ES-I3 (cell line): Measurements from ENCODE around the gene CDH2.

Experiments
- H3K36me3 ChIP-seq: 2 replicates; pipeline ENCODE4 v1.6.1; 2013; ENCODE audit warnings: mild to moderate bottlenecking, low read length, control low read depth, moderate library complexity; ENCODE audit not compliant: insufficient read depth
- H3K4me1 ChIP-seq: 2 replicates; pipeline ENCODE4 v1.6.1; 2013; ENCODE audit warnings: mild to moderate bottlenecking, control low read depth, low read length; ENCODE audit not compliant: insufficient read depth
- H3K9ac ChIP-seq: 2 replicates; pipeline ENCODE4 v1.6.1; 2013; ENCODE audit warnings: low read depth, mild to moderate bottlenecking, low read length, moderate library complexity
- H3K9me3 ChIP-seq: 2 replicates; pipeline ENCODE4 v1.6.1; 2013; ENCODE audit warnings: mild to moderate bottlenecking, low read length, moderate library complexity; ENCODE audit not compliant: control insufficient read depth, insufficient read depth

The CDH2 gene

DNA sequence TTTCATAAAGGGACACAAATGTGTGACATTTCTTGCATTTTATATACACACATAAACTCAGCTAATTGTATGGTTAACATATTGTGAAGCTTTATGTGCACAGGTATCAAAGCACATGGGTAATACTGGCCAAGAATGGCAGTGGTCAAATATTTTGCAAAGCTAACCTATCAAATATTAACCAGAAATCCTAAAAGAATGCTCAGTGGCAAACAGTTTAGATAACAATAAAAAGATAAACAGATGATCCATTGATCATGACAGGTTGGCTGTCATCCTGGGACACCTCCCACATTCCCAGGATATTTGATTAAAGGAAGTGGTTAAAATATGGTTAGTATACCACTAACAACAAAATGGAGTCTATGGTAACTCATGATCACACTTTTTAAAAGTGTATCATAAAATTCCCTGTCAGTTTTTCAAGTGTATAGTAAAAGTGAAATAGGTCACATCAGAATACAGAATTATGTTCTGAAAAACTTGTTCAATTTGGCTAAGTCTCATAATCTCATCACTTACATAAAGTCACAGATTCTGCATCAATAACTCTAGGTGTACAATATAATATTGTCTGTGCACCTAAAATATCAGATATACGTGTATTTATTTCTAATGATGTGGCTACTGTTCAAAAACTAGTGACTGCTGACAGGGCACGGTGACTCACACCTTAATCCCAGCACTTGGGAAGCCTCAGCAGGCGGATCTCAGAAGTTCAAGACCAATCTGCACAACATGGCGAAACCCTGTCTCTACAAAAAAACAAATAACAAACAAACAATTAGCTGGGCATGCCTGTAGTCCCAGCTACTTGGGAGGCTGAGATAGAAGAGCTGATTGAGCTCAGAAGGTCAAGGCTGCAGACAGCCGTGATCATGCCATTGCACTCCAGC is 48.9 kb downstream of the CDH2 start:
- peaks cover 33% of the 10 kb centered on the region for H3K4me1 ChIP-seq
- H3K9me3 ChIP-seq = no peaks in the 10 kb centered on the region
- H3K36me3 ChIP-seq = no peaks in the 10 kb centered on the region
- H3K9ac ChIP-seq = no peak overlapping the region

DNA sequence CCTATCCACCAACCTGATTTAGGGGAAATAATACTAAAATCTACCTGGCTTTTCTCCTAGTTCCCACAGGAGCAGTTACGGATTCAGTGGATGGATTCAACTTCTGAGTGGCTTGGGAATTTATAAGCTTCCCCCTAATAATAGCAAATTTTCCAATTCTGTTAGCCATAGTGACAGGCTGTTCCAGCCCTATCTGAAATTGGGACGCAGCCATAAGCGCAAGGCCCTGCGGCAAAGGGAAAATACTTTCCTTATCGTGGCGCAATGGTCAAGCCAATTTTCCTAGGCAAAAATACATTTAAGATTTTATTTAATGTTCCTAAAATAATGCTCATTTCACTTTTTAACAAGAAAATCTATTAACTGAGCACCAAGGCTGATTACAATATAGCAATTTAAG is 49.7 kb downstream of the CDH2 start:
- Histone ChIP-seq H3K4me1 (peaks cover 27% of the 10 kb centered on the region), H3K9me3 (no peaks in the 10 kb centered on the region), H3K36me3 (no peaks in the 10 kb centered on the region), H3K9ac (no peak overlapping the region)

DNA sequence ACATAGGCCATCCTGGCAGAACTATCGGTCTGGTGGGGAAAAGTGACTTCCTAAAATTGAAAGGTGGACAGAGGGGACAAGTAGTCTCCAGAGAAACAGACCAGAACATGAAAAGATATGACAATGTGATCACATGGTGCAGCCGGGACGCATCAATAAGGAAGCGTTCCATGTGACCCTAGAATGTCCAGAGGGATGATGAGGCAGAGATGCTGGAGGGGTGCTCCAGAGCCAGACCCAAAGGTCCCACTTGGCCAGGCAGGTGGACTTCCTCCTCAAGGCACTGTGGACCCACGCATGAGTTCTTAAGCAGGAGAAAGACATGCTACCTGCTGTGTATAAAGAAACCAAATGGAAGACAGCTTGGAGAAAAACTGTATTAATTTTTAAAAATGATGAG is 50.2 kb downstream of the CDH2 start:
- Histone ChIP-seq H3K36me3 (no peaks in the 10 kb centered on the region), H3K9ac (no peak overlapping the region), H3K9me3 (no peaks in the 10 kb centered on the region), H3K4me1 (peaks cover 27% of the 10 kb centered on the region)

DNA sequence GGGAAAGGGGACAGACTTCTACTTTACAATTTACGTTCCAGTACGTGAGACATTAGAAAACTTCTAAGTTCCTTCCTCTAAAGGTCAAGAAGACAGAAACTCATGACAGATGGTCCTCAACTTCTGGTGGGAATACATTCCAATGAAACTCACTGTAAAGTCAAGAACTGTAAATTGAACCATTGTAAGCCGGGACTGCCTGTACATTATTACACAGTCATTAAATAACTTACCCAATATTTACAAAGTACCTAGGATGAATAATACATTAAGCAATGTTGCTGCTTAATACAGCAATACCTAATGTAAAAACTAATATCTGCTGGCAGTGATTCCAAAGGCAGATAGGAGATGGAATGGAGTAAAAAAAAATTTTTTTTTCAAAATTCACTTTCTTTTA is 51.9 kb downstream of the CDH2 start:
- Histone ChIP-seq H3K9ac (no peak overlapping the region), H3K4me1 (peaks cover 23% of the 10 kb centered on the region), H3K36me3 (no peaks in the 10 kb centered on the region), H3K9me3 (no peaks in the 10 kb centered on the region)

DNA sequence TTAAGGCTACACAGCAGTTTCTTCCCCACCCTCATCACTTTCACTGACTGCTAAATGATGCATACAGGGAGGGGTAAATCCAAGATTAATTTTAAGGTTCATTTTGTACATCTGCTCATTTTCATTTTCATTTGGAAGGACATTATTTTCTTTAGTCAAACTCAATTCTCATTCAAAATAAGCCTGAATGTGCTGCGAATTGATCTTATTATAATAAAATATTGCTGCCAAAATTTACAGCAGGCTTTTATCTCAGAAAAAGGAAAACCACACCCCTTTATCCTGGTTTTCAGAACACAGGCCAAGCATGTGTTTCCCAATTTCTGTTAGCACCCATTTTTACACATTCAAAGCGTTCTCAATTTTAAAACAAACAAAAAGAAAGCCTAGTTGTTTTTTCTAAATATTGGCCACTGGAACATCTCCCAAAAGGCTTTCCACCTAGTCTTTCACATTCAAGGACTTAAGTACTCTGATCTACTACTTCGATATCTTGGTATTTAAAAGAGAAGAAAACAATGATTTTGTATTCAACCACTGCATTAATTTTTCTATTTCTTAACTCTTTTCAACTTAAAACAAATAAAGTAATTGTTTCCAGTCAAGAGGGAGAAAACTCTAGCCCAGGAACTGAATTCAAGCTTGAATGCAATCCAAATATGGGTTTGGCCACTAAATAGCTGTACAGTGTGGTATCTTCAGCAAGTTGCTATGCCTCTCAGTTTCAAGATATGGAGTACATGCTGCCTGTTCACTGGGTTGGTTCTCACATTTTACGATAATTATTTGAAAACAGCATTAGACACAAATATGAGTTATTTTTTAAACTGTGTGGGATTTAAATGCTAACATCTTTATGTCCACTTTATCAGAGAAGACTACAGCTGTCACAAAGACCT is 52.5 kb downstream of the CDH2 start:
- Histone ChIP-seq H3K9me3 (no peaks in the 10 kb centered on the region), H3K36me3 (no peaks in the 10 kb centered on the region), H3K9ac (no peak overlapping the region), H3K4me1 (peaks cover 20% of the 10 kb centered on the region)

DNA sequence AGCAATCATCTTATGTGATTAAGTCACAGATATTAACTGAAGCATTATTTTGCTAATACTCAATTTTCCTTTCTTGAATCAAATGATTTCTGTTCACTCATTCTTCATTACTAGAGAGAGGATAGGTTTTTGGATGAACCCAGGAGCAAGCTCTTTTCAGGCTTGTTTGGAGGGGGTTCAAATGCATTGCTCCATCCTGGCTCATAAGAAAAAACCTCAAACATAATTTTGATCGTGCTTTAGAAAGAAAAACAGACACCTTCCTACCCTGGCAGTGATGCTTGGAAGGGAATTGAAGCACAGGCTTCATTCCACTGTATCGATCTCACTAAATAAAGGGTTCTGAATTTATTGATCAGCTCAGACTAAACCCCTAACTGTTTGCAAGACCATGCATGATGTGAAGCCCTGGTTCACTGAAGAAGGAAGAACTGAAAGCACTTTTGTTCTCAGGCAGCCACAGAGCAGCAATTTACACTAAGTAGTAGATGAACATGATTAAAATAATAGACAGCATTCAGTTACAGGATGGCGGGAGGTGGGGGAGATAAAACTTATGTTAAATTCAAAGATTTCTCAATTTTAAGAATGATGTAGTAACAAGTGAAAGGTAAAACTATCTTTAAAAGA is 53.4 kb downstream of the CDH2 start:
- no peak overlapping the region for H3K9ac ChIP-seq
- no peaks in the 10 kb centered on the region for H3K36me3 ChIP-seq
- peaks cover 17% of the 10 kb centered on the region for H3K4me1 ChIP-seq
- H3K9me3 ChIP-seq = no peaks in the 10 kb centered on the region

DNA sequence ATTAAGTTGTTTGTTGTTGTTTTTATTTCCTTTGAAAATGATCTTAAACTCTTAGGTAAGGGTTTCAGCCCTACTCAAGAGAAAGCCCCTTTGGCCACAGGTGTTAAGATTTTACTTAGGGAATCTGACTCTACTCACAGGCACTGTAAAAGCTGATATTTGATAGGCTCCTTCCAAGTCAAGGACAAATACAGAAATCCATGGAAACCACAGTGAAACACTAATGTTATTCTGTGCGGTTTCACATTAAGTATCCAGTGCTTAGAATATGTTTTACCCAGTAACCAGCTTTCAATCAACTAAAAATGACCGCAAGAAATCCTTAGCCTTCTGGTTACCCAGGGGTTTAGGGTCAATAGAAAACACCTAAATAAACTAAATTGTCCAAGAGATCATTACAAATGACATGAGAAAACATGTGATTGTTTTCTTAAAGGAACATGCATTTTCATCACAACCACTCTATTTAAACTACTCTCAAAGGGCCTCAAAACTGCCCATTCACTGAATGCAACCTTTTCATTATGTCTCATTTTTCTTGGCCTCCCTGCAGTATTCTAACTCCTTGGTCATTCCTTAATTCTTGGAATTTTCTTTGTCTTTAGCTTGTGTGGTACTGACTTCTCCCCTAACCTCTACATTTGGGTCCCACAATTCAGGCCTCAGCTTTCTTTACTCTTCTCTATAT is 56.0 kb downstream of the CDH2 start:
- H3K36me3 ChIP-seq = no peaks in the 10 kb centered on the region
- H3K9me3 ChIP-seq = no peaks in the 10 kb centered on the region
- H3K4me1 ChIP-seq = peaks cover 14% of the 10 kb centered on the region; the same call in 1 of the 2 replicates
- H3K9ac ChIP-seq = no peak overlapping the region

DNA sequence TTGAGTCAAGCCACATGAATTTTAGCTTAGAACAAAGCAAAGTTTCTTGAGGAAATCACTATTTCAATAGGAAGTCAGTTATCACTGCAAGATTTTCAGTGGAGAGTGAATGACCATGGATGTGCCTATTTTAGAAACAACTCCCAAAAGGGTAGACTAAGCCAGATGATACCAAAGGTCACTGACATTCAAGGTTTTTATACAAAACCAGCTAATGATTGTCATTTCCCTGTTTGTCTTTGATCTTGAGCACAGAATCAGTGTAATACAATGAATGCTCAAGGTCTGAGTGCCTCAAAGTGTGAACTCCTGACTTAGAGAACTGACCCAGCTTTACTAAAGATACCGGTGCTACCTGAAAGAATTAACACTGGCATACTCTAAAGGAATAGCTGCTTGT is 60.5 kb downstream of the CDH2 start:
- H3K9ac ChIP-seq = no peak overlapping the region
- no peaks in the 10 kb centered on the region for H3K9me3 ChIP-seq
- peaks cover 23% of the 10 kb centered on the region for H3K4me1 ChIP-seq
- H3K36me3 ChIP-seq = no peaks in the 10 kb centered on the region

DNA sequence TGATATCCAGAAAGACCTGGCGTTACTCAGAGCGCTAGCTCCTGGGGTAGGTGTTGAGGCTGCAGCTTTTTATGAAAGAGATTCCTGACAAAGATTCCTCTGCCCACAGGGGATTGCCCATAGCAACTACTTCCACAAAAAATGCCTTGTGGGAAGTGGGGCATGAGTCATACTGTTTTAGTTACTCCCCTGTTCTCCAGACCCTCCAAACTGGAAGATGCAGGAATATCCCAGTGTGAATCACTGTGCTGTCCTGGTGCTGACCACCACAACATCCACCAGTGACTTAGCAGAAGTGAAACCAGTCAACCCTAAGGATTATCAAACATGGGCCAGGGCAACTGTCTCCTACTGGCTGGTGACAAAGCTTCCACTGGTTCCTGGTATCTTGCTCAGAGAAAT is 61.8 kb downstream of the CDH2 start:
- no peaks in the 10 kb centered on the region for H3K36me3 ChIP-seq
- H3K4me1 ChIP-seq = peaks cover 36% of the 10 kb centered on the region
- no peak overlapping the region for H3K9ac ChIP-seq
- H3K9me3 ChIP-seq = no peaks in the 10 kb centered on the region

DNA sequence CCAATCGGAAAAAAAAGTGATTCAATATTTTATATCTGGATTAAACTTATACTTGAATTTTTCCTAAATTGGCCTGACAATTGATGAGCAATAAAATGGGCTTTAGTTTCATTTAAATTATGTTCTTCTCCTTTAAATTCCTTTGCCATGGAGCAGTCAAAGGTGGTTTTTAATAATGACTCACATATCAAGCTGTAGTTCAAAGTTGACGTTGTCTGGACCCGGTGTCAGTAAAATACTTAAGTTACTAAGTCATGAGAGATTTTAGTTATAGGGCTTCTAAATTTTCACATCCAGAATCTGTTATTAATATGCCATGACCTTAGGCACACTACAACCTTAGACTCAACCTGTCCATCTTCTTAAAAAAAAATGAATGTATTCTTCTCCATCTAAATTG is 62.5 kb downstream of the CDH2 start:
- no peaks in the 10 kb centered on the region for H3K9me3 ChIP-seq
- H3K4me1 ChIP-seq = peaks cover 43% of the 10 kb centered on the region
- H3K36me3 ChIP-seq = no peaks in the 10 kb centered on the region
- H3K9ac ChIP-seq = no peak overlapping the region

DNA sequence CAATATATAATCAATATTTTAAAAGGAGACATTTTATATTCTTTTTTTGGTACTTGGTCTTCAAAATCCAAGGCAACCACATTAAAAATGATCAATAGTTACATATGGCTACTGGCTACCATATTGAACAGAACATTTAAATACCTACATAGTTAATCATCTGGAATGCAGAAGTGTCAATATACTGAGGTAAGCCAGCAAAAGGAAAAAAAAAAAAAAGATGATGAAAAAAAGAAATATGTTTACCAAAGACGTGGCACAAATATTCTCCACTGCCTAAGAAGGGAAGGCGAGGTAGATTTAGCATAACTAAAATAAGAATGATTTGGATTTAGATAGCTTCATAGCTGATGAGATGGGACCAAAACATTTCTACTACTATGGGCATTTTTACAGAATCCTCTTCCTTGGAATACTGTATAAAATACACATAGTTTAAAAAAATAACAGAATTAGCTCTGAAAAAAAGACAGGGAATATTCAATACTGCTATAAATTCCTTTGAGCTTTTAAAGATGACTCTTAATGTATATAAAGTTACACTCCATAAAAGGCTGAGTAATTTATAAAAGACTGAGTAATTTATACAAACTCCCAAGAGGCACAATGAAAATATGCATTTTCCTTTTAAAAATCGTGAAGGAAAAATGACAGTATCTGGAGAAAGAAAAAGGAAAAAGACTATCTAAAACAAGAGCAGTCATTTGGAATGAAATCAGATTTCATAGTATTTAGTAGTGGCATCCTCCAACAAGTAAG is 63.5 kb downstream of the CDH2 start:
- Histone ChIP-seq H3K9ac (no peak overlapping the region), H3K4me1 (peaks cover 51% of the 10 kb centered on the region), H3K36me3 (no peaks in the 10 kb centered on the region), H3K9me3 (no peaks in the 10 kb centered on the region)

DNA sequence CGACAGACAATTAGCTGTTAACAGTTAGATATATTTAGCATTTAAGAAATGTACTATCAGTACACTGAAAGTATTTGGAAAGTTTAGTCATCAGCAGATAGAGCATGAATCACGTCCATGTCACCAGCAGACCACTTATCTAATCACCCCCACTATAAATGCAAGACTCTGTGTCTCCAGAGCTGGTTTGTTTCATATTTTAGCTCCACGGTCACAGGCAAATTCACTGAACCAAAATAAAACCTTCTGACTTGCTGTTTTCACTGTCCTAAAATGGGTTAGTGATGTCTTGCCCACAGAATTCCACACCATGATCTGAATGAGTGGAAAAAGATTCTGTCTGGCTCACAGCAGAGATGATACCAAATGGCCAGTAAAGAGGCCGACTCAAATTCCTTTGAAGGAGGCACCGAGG is 64.9 kb downstream of the CDH2 start:
- H3K4me1 ChIP-seq = peaks cover 56% of the 10 kb centered on the region

DNA sequence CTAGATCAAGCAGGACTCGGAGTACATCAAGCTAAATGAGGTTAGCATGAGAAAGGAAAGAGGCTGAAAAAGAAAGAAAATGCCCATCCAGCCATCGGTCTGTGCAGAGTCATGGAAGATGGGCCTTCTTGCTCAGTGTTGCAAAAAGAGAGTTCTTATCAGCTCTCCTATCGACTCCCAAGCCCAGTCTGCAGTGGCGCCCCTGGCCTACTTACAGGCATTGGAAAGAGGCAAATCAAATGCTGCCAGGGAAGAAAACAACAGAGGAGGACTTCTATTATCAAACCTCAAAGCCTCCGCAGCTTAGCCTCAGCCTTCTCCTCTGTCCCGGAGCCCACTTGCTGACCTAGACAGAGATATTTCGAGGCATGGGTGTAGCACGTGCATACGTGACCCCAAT is 66.0 kb downstream of the CDH2 start:
- Histone ChIP-seq H3K9me3 (no peaks in the 10 kb centered on the region), H3K36me3 (no peaks in the 10 kb centered on the region), H3K4me1 (peaks cover 56% of the 10 kb centered on the region), H3K9ac (no peak overlapping the region)

More for the DNA sequence above, 64.9 kb downstream of the CDH2 start:
- no peaks in the 10 kb centered on the region for H3K9me3 ChIP-seq
- no peak overlapping the region for H3K9ac ChIP-seq
- no peaks in the 10 kb centered on the region for H3K36me3 ChIP-seq
